GM23338 (cell line): ENCODE results near the gene A3GALT2. TPM values are rescaled to one million over a fixed set of nuclear protein-coding genes. Genes with fewer than 3 reads are reported as not detected.

Experiments
- ATAC-seq: fragments of 200-7000 bp; cut with Tn5 transposase; 3 replicates; pipeline ENCODE4 v1.9.1; 2020
- DNase-seq: peaks from one replicate; pipeline ENCODE4 v3.0.0-alpha.2; 2015; ENCODE audit warnings: low spot score
- H2AFZ ChIP-seq: fragments of 200-600 bp; sonication (generic); 2 replicates; pipeline ENCODE4 v1.8.0; 2016; ENCODE audit warnings: antibody characterized with exemption, mild to moderate bottlenecking, moderate library complexity
- H3F3A ChIP-seq: fragments of 200-600 bp; sonication (generic); replicated peaks from 2 replicates; pipeline ENCODE4 v1.8.0; 2017; ENCODE audit warnings: antibody characterized with exemption, mixed run types, low read depth
- H3K27ac ChIP-seq: fragments of 200-600 bp; sonication (generic); 2 replicates; pipeline ENCODE4 v1.6.1; 2016; ENCODE audit warnings: low read depth
- H3K27me3 ChIP-seq: fragments of 200-600 bp; sonication (generic); 2 replicates; pipeline ENCODE4 v1.8.0; 2016; ENCODE audit warnings: mild to moderate bottlenecking, mixed run types, moderate library complexity; ENCODE audit not compliant: insufficient read depth
- H3K36me3 ChIP-seq: fragments of 200-600 bp; sonication (generic); 2 replicates; pipeline ENCODE4 v1.8.0; 2016; ENCODE audit warnings: mild to moderate bottlenecking; ENCODE audit not compliant: insufficient read depth
- H3K4me1 ChIP-seq: fragments of 200-600 bp; sonication (generic); 2 replicates; pipeline ENCODE4 v1.8.0; 2016; ENCODE audit warnings: mild to moderate bottlenecking, moderate library complexity; ENCODE audit not compliant: insufficient read depth
- H3K4me2 ChIP-seq: fragments of 200-600 bp; sonication (generic); 2 replicates; pipeline ENCODE4 v1.7.1; 2017; ENCODE audit warnings: mixed run types
- H3K4me3 ChIP-seq: fragments of 200-600 bp; sonication (generic); 2 replicates; pipeline ENCODE4 v1.6.1; 2016; ENCODE audit warnings: mixed run types
- H3K79me2 ChIP-seq: fragments of 200-600 bp; sonication (generic); replicated peaks from 2 replicates; pipeline ENCODE4 v1.8.0; 2017; ENCODE audit warnings: mild to moderate bottlenecking; ENCODE audit not compliant: insufficient read depth
- H3K9me2 ChIP-seq: fragments of 200-600 bp; sonication (generic); 2 replicates; pipeline ENCODE4 v1.8.0; 2017; ENCODE audit not compliant: insufficient read depth
- H4K20me1 ChIP-seq: fragments of 200-600 bp; sonication (generic); replicated peaks from 2 replicates; pipeline ENCODE4 v1.8.0; 2017; ENCODE audit warnings: mild to moderate bottlenecking; ENCODE audit not compliant: insufficient read depth
- H3K27ac Mint-ChIP-seq: 2 replicates; pipeline ENCODE4 v1.8.0; 2020; ENCODE audit warnings: inconsistent platforms, mild to moderate bottlenecking, moderate library complexity, mixed read lengths
- H3K27me3 Mint-ChIP-seq: 3 replicates; pipeline ENCODE4 v1.8.0; 2022; ENCODE audit warnings: low read depth, mild to moderate bottlenecking, moderate library complexity, mixed read lengths, inconsistent platforms; ENCODE audit not compliant: insufficient read depth, poor library complexity
- H3K36me3 Mint-ChIP-seq: 3 replicates; pipeline ENCODE4 v1.8.0; 2021; ENCODE audit warnings: low read depth, mild to moderate bottlenecking, inconsistent platforms, moderate library complexity, mixed read lengths
- H3K4me1 Mint-ChIP-seq: 3 replicates; pipeline ENCODE4 v1.8.0; 2020; ENCODE audit warnings: mild to moderate bottlenecking, inconsistent platforms, mixed read lengths
- H3K4me3 Mint-ChIP-seq: 3 replicates; pipeline ENCODE4 v1.8.0; 2021; ENCODE audit warnings: moderate library complexity, mild to moderate bottlenecking, inconsistent platforms, mixed read lengths
- H3K9me3 Mint-ChIP-seq: 3 replicates; pipeline ENCODE4 v1.8.0; 2020; ENCODE audit warnings: moderate library complexity, mild to moderate bottlenecking, inconsistent platforms, mixed read lengths
- EZH2 ChIP-seq: fragments of 200-600 bp; sonication (generic); IDR thresholded peaks from one replicate; pipeline ENCODE4 v1.8.0; 2017; ENCODE audit warnings: antibody characterized with exemption, mild to moderate bottlenecking, low read depth; ENCODE audit not compliant: unreplicated experiment
- EZH2phosphoT487 ChIP-seq: fragments of 200-600 bp; sonication (generic); IDR thresholded peaks from one replicate; pipeline ENCODE4 v1.8.1; 2018; ENCODE audit warnings: antibody characterized with exemption; ENCODE audit not compliant: unreplicated experiment
- JUNB ChIP-seq: IDR thresholded peaks from one replicate; pipeline ENCODE4 v1.6.1; 2016; ENCODE audit warnings: antibody characterized with exemption; ENCODE audit not compliant: unreplicated experiment
- NANOG ChIP-seq: IDR thresholded peaks from 2 replicates; pipeline ENCODE4 v1.6.1; 2016; ENCODE audit warnings: antibody characterized with exemption, borderline replicate concordance
- POLR2AphosphoS5 ChIP-seq: IDR thresholded peaks from 2 replicates; pipeline ENCODE4 v1.6.1; 2016; ENCODE audit warnings: antibody characterized with exemption, low read depth
- REST ChIP-seq: IDR thresholded peaks from one replicate; pipeline ENCODE4 v1.6.1; 2018; ENCODE audit warnings: antibody characterized with exemption; ENCODE audit not compliant: unreplicated experiment
- STAT1 ChIP-seq: IDR thresholded peaks from one replicate; pipeline ENCODE4 v1.6.1; 2016; ENCODE audit warnings: antibody characterized with exemption; ENCODE audit not compliant: unreplicated experiment
- ZNF331 ChIP-seq: fragments of 250-450 bp; sonication (Bioruptor Pico); IDR thresholded peaks from 2 replicates; pipeline ENCODE4 v1.5.0; 2020; ENCODE audit warnings: low read depth, mild to moderate bottlenecking, moderate library complexity
- polyA plus RNA-seq: library from polyadenylated mRNA; unstranded; fragments of >200 nt; fragmentation: Nextera tagmentation; extraction: Ambion mirVana; gene quantifications from 2 replicates; pipeline ENCODE4 v1.2.1, GENCODE V29; 2016
- total RNA-seq: library from RNA; depleted of rRNA; stranded (reverse); fragments of >200 nt; shearing (Covaris generic); gene quantifications from 2 replicates; pipeline ENCODE4 v1.2.3, GENCODE V29; 2014
- TF ChIP-seq, protein P1 (sequence below): IDR thresholded peaks from 2 replicates; pipeline ENCODE4 v1.6.1; 2016; ENCODE audit warnings: antibody characterized with exemption
- TF ChIP-seq, protein P2 (sequence below): fragments of 250-450 bp; sonication (Bioruptor Pico); IDR thresholded peaks from 2 replicates; pipeline ENCODE4 v1.5.0; 2020; ENCODE audit warnings: mild to moderate bottlenecking, moderate library complexity

The A3GALT2 gene
- total and polyA plus RNA-seq, 2 experiments from 2014 or later: not detected

- no peak for TF ChIP-seq REST
- TF ChIP-seq EZH2: no peak
- no peak for TF ChIP-seq JUNB
- TF ChIP-seq NANOG: no peak
- TF ChIP-seq ZNF331: no peak
- TF ChIP-seq EZH2phosphoT487: no peak
- no peak for TF ChIP-seq STAT1
These were observed 26.6 kb downstream of the A3GALT2 start (continued) for GRCh38 chr1:33294071-33295010.

DNA sequence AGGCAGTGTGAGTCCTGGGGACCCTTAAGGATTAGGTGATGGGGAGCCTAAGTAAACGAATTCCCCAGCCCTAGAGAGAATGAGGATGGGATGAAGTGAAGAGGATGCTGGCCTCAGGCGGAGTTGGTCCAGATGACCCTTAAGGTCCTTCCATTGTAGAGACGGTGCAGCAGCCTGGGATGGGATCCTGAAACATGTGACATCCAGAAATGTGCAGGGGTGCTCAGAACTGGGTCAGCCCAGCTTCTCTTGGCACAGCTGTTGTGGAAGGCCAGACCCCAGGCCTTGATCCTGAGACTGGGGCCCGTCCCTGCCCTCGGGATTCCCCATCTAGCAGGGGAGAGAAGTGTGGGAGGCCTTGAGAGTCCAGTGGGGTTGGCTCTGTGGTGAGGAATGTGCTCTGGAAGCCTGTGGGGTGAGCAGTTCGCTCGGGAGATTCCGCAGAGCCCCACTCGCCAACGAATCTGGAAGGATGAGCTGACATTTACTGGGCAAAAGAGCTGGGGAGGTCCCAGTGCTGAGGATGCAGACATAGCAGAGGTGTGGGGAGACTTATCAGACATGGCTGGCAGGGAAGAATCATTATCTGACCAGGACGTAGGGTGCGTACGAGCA, 28.1 kb downstream of the A3GALT2 start:
- H3K27ac Mint-ChIP-seq: no peak overlapping the region
- Histone ChIP-seq H3K4me1 (no peaks in the 10 kb centered on the region), H3K79me2 (0 out of 2 replicates have a peak, but pooled peaks cover 3% of the 10 kb centered on the region), H3F3A (no peaks in the 10 kb centered on the region), H2AFZ (no peak overlapping the region), H4K20me1 (no peaks in the 10 kb centered on the region; the same call in none of the 2 replicates), H3K4me3 (no peak overlapping the region), H3K36me3 (no peaks in the 10 kb centered on the region; the same call in 1 of the 2 replicates), H3K4me2 (no peak overlapping the region), H3K27me3 (no peaks in the 10 kb centered on the region), H3K9me2 (no peaks in the 10 kb centered on the region), H3K27ac (no peak overlapping the region)
- ATAC-seq: no peak
- no peak for DNase-seq
- peaks cover 6% of the 10 kb centered on the region; the same call in 1 of the 3 replicates for H3K4me1 Mint-ChIP-seq
- no peaks in the 10 kb centered on the region; the same call in 1 of the 3 replicates for H3K9me3 Mint-ChIP-seq
- no peak overlapping the region for H3K4me3 Mint-ChIP-seq
- peaks cover 10% of the 10 kb centered on the region for H3K27me3 Mint-ChIP-seq
- H3K36me3 Mint-ChIP-seq: peaks cover 41% of the 10 kb centered on the region
- TF ChIP-seq, protein P1, sequence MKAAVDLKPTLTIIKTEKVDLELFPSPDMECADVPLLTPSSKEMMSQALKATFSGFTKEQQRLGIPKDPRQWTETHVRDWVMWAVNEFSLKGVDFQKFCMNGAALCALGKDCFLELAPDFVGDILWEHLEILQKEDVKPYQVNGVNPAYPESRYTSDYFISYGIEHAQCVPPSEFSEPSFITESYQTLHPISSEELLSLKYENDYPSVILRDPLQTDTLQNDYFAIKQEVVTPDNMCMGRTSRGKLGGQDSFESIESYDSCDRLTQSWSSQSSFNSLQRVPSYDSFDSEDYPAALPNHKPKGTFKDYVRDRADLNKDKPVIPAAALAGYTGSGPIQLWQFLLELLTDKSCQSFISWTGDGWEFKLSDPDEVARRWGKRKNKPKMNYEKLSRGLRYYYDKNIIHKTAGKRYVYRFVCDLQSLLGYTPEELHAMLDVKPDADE: no peak
- TF ChIP-seq POLR2AphosphoS5: no peak
- TF ChIP-seq JUNB: no peak
- no peak for TF ChIP-seq ZNF331
- TF ChIP-seq, protein P2, sequence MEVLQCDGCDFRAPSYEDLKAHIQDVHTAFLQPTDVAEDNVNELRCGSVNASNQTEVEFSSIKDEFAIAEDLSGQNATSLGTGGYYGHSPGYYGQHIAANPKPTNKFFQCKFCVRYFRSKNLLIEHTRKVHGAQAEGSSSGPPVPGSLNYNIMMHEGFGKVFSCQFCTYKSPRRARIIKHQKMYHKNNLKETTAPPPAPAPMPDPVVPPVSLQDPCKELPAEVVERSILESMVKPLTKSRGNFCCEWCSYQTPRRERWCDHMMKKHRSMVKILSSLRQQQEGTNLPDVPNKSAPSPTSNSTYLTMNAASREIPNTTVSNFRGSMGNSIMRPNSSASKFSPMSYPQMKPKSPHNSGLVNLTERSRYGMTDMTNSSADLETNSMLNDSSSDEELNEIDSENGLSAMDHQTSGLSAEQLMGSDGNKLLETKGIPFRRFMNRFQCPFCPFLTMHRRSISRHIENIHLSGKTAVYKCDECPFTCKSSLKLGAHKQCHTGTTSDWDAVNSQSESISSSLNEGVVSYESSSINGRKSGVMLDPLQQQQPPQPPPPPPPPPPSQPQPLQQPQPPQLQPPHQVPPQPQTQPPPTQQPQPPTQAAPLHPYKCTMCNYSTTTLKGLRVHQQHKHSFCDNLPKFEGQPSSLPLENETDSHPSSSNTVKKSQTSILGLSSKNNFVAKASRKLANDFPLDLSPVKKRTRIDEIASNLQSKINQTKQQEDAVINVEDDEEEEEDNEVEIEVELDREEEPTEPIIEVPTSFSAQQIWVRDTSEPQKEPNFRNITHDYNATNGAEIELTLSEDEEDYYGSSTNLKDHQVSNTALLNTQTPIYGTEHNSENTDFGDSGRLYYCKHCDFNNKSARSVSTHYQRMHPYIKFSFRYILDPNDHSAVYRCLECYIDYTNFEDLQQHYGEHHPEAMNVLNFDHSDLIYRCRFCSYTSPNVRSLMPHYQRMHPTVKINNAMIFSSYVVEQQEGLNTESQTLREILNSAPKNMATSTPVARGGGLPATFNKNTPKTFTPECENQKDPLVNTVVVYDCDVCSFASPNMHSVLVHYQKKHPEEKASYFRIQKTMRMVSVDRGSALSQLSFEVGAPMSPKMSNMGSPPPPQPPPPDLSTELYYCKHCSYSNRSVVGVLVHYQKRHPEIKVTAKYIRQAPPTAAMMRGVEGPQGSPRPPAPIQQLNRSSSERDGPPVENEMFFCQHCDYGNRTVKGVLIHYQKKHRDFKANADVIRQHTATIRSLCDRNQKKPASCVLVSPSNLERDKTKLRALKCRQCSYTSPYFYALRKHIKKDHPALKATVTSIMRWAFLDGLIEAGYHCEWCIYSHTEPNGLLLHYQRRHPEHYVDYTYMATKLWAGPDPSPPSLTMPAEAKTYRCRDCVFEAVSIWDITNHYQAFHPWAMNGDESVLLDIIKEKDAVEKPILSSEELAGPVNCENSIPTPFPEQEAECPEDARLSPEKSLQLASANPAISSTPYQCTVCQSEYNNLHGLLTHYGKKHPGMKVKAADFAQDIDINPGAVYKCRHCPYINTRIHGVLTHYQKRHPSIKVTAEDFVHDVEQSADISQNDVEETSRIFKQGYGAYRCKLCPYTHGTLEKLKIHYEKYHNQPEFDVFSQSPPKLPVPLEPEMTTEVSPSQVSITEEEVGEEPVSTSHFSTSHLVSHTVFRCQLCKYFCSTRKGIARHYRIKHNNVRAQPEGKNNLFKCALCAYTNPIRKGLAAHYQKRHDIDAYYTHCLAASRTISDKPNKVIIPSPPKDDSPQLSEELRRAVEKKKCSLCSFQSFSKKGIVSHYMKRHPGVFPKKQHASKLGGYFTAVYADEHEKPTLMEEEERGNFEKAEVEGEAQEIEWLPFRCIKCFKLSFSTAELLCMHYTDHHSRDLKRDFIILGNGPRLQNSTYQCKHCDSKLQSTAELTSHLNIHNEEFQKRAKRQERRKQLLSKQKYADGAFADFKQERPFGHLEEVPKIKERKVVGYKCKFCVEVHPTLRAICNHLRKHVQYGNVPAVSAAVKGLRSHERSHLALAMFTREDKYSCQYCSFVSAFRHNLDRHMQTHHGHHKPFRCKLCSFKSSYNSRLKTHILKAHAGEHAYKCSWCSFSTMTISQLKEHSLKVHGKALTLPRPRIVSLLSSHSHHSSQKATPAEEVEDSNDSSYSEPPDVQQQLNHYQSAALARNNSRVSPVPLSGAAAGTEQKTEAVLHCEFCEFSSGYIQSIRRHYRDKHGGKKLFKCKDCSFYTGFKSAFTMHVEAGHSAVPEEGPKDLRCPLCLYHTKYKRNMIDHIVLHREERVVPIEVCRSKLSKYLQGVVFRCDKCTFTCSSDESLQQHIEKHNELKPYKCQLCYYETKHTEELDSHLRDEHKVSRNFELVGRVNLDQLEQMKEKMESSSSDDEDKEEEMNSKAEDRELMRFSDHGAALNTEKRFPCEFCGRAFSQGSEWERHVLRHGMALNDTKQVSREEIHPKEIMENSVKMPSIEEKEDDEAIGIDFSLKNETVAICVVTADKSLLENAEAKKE (CRISPR knock-in tag): no peak
